Progenitor cell of endocrine pancreas (in vitro differentiated cells): ENCODE measurements around the gene VWDE. TPM values are rescaled to one million over a fixed set of nuclear protein-coding genes. Genes with fewer than 3 reads are reported as not detected.

Experiments
- DNase-seq: peaks from one replicate; pipeline ENCODE4 v3.0.0; 2021; ENCODE audit warnings: low spot score; ENCODE audit not compliant: unreplicated experiment
- H3K27ac Mint-ChIP-seq: 2 replicates; pipeline ENCODE4 v1.8.0; 2021; ENCODE audit warnings: mild to moderate bottlenecking, moderate library complexity, mixed read lengths
- H3K27me3 Mint-ChIP-seq: 2 replicates; pipeline ENCODE4 v1.8.0; 2021; ENCODE audit warnings: mixed read lengths
- H3K36me3 Mint-ChIP-seq: 2 replicates; pipeline ENCODE4 v1.8.0; 2022; ENCODE audit warnings: mixed read lengths; ENCODE audit not compliant: insufficient read depth
- H3K4me1 Mint-ChIP-seq: 2 replicates; pipeline ENCODE4 v1.8.0; 2021; ENCODE audit warnings: low read depth, mixed read lengths
- H3K4me3 Mint-ChIP-seq: 2 replicates; pipeline ENCODE4 v1.8.0; 2021; ENCODE audit warnings: low read depth, mild to moderate bottlenecking, moderate library complexity, mixed read lengths
- H3K9me3 Mint-ChIP-seq: 2 replicates; pipeline ENCODE4 v1.8.0; 2021; ENCODE audit warnings: low read depth, mixed read lengths
- total RNA-seq: library from RNA; stranded (reverse); gene quantifications from 2 replicates; pipeline ENCODE4 v1.2.1, GENCODE V29; 2021
- TF ChIP-seq, protein P1 (sequence below): fragments of 200-600 bp; sonication (generic); IDR thresholded peaks from one replicate; pipeline ENCODE4 v1.5.0; 2021; ENCODE audit warnings: antibody characterized with exemption, mild to moderate bottlenecking; ENCODE audit not compliant: unreplicated experiment

The VWDE gene
- total RNA-seq, 1 donor from 2014 or later: 5.8 TPM

DNA sequence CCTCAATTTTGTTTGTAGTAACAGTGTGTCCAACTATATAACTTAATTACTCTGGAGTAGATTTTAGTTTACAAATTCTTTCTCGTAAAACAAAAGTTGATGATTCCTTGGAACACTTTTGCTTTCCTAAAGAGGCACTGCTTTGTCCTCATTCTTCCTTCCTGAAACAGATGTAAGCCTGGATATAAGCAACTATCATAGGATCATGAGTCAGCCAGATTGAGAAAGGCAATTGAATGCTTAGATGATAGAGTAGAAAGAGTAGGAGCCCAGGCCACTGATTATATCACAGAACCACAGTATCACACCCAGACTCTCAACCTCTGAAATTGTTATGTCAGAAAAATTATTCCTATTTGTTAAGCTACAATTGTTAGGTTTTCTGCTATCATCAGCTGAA is 122.6 kb downstream of the VWDE start:
- H3K27me3 Mint-ChIP-seq: no peaks in the 10 kb centered on the region
- H3K4me1 Mint-ChIP-seq: no peaks in the 10 kb centered on the region
- no peaks in the 10 kb centered on the region for H3K36me3 Mint-ChIP-seq
- no peak overlapping the region for H3K27ac Mint-ChIP-seq
- no peak for DNase-seq
- H3K9me3 Mint-ChIP-seq: peaks cover 5% of the 10 kb centered on the region
- TF ChIP-seq, protein P1, sequence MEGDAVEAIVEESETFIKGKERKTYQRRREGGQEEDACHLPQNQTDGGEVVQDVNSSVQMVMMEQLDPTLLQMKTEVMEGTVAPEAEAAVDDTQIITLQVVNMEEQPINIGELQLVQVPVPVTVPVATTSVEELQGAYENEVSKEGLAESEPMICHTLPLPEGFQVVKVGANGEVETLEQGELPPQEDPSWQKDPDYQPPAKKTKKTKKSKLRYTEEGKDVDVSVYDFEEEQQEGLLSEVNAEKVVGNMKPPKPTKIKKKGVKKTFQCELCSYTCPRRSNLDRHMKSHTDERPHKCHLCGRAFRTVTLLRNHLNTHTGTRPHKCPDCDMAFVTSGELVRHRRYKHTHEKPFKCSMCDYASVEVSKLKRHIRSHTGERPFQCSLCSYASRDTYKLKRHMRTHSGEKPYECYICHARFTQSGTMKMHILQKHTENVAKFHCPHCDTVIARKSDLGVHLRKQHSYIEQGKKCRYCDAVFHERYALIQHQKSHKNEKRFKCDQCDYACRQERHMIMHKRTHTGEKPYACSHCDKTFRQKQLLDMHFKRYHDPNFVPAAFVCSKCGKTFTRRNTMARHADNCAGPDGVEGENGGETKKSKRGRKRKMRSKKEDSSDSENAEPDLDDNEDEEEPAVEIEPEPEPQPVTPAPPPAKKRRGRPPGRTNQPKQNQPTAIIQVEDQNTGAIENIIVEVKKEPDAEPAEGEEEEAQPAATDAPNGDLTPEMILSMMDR: no peak
- H3K4me3 Mint-ChIP-seq: no peak overlapping the region

Other genes with a start within 250 kb of the VWDE start
- gene TMEM106B, start 192.6 kb downstream of the VWDE start, total RNA-seq: 39.3 and 44.7 TPM in 2 replicates
- 0.10 and 0.47 TPM in 2 replicates for gene SCIN, start 166.9 kb upstream of the VWDE start, total RNA-seq